GM19023 (cell line): ENCODE measurements around the gene CNTNAP5.

Source experiments
- ATAC-seq: cut with Tn5 transposase; IDR thresholded peaks from one replicate; pipeline ENCODE4 v1.9.1; 2021; ENCODE audit warnings: mild to moderate bottlenecking, moderate library complexity; ENCODE audit not compliant: unreplicated experiment

CNTNAP5 gene

DNA sequence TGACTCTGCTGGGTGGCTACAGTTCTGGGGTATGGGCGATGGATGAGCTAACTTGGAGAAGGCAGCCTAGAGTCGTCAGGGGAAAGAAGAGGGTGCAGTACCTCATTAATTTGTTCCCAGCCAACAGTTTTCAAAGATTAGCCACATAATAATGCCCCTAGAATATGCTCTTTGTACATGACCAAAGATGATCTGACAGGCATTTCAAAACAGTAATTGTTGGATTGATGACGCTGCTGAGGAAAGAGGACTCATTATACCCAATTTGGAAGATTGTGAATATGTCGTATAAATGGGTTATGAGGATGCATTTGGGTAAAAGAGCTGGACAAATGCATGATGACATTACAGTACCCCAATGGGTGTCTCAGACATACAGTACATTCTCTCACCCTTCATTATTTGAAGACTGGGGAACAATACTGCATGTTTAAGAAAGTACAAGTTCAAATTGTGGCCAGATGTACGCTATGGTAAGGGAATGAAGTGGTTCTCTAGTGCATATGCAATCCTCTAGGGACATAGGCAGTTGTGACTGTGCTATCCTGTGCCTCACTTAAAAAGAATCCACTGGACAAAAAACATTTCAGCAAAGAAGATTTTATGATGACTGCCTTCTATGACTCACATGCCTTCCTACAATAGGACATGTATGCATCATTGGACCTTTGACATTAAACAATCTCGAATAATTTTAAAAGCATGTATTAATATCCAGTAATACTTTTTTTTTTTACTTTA is 233.2 kb downstream of the CNTNAP5 start:
- no peak for ATAC-seq

DNA sequence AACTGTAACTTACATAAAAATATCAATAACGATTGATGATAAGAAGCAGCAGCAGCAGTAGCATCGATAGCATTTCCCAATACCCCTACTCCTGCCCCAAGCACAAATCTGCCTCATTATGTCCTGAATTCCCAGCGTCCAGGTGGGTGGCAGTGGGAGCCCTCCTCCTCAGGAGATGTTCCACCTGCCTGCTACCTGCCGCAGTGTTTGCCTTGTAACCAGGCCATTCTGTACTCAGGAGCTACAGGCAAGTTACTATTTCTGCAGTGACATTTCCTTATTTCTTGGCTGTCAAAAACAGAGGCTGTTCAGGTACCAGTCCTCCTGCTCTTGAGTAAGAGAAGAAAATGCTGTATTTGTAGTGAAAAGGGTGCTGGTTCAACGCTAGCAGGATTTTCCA is 236.4 kb downstream of the CNTNAP5 start:
- ATAC-seq: no peak

DNA sequence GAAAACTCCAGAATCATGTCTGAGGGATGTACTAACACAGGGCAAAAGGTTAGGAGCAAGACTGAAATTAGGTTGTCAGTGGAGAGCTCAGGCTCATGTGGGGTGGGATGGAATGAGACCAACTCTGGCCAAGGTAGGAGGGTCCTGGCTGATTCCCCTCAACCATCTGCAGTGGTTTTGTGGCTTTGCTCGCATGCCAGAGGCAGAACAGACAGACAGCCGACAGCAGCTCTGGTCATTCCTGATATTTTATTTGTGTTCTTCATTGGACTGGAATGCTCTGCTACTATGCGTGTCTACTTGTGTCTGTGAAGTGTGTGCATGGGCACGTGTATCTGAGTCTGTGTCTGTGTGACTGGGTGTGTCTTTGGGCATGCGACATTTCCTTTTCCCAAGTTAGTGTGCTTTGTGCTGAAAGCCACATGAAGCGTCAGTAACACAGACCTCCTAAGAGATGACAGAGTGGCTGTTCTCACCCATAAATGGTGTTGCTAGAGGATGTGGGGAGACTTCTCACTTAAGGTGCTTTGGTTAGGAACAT is 239.5 kb downstream of the CNTNAP5 start:
- no peak for ATAC-seq

DNA sequence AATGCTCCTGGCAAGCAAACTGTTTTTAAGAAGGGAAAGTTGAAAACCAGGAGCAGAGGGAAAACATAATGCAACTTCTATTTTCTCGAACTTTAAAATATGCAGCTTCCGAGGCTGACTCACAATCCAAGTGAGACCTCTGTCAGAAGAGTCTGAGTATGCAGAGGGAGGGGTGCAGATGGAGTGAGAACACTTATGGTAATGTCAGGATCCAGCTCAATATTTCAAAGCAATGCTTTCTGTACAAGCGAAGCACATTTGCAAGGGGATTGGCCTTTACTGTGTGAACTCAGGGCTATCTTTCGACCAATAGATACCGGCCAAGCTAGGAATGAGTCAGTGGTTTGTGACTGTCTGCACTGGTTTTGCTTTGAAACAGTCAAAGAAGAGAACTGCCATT is 242.7 kb downstream of the CNTNAP5 start:
- ATAC-seq: no peak

DNA sequence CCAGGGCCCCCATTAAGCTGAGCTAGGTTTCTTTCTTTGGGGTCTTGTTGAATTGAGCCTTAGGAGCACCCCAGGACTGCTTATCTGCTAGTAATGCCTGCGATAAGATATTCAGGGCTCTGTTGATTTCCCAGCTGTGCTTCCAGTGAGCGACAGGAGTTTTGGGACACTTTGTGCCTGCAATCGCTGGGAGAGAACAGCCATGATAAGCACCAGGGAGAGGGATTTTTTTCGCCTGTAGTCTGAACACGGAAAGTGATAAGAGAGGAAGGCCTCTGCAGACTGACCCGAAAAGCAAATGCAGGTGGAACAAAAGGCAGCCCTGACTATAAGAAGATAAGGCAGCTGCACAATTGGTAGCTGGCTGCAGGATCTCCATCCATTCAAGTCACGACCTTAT is 244.3 kb downstream of the CNTNAP5 start:
- ATAC-seq: no peak

DNA sequence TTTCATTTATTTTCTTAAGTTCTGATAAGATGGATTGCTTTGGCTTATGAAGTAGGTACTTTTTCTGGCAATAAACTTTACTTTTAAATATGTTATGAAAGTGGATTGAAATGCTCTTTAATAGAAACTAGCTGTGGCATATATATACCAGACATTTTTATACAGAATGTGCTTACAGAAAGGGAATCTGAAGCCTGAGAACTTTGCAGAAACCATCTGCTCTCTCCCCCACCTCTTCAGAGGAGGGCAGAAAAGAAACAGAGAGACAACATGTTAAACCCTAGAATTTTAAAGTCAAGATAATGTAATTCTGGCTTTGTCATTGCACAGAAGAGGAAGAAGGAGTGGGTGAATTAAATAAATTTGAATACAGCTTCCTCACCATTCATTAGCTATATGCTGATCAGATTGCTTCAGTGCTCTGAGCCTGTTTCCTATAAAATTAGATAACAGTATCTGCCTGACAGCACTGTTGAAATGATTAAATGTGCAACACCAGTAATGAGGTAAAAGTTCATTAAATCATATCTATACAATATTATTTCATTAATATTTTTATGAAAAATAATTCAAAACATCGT is 247.3 kb downstream of the CNTNAP5 start:
- ATAC-seq: no peak

DNA sequence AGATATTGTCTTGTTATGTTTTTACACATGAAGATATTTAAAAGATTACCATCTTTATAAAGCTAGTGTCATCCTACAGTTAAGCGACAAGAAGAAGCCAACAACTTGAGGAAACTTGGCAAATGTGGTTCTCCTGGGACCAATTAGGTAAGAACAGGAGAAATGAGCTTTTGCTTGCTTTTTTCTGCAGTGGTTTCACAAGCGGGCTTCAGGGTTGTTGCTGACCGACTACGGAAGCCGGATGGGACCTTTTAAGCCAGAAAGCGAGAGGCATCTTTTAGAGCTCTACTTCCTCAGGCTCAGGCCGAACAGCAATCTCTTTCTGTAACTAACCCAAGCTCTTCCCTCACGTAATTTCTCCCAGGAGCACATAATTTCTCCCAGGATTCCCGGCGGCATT is 256.5 kb downstream of the CNTNAP5 start:
- no peak for ATAC-seq

DNA sequence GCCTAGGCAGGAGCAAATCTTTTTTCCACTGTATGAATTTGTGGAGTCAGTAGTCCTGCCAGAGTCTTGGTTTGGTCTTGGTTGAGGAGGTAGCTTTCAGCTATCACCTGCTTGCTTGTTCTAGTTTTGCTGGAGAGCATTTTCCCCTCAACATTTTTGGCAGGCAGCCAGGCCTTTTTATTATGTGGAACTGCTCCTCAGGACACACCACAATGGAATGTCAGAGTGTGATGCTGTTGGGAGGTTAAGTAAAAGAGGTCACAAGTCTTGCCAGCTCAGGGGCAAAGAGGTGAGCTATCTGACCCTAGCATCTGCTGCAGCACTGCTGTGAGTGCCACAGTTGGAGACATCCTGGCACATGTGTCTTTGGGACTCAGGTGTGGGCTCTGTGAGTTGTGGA is 258.0 kb downstream of the CNTNAP5 start:
- ATAC-seq: no peak

DNA sequence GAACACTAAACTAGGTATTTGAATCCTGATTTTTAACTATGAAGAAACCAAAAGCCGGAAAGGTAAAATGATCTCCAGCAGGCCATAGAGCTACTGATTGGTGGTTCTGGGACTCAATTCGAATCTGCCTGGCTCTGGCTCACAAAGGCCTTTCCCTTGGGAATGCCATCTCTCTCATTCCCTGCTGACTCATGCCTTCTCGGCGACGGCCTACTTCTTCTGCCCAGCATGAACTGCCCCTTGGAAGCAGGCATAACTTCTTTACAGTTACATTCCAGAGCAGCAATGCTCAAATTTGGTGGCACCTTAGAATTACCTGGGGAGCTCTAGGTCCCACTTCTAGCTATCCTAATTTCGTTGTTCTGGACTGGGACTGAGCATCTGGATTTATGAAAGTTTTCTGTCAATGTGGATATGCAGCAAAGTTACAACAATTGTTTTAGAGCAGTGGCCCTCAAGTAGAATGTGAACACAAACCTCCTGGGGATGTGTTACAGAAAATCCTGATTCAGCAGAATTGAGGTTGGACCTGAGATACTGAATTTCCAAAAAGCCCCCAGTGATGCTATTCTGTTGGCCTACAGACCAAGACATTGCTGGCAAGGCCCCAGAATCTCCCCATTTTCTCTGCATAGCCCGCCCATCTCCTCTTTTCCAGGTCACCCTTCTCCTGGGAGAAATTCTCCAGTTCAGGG is 261.1 kb downstream of the CNTNAP5 start:
- no peak for ATAC-seq

DNA sequence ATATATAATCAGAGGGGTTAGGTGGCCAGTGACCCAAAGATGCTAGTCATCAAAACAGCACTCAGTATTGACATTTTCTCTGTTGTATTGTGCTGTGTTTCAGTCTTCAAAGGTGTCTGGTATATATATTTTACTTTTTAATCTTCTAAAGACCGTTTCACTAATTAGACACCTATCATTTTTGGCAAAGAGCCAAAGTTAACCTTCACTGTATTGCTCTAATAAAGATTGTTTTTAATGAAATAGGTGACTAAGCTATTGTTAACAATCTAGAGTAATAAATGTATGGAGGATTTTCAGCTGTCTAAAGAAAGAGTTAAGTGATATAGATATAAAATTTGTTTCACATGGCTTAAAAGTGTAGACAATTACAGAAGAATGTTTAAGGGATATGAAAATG is 264.0 kb downstream of the CNTNAP5 start:
- no peak for ATAC-seq

DNA sequence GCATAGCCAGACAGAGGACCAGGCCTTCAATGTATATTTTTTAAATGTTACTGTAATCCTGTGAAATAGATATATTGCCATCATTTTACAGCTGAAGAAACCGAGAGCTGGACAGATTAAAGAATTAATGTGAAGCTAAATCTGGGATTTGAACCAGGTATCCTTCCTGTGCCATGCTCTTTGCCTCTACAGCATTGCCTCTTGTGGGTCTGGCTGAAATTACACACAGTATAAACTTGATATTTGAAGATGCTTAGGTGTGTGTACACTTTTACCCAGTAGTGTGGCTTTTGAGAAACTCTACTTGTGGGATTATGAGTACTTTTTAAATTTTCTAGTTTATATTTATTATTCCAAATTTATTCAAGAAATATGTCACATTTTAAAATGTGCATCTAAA is 264.5 kb downstream of the CNTNAP5 start:
- ATAC-seq: no peak

DNA sequence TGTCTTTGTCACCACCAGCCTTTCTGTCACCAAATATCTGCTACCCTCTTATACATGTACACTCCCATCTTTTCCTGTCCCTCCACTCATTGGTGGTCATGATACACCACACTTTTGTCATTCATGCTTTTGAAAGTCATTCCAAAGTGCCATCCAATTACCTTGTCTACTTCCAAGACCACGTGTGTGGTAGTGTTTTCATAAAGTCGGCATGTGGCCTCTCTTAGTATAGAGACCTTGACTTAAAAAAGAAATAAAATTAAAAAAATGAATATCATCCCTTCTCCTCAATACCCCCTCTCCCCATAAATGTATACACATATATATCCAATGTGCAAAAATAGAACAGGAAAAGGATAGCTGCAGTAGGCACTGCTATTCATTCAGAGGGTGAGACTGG is 271.4 kb downstream of the CNTNAP5 start:
- no peak for ATAC-seq

DNA sequence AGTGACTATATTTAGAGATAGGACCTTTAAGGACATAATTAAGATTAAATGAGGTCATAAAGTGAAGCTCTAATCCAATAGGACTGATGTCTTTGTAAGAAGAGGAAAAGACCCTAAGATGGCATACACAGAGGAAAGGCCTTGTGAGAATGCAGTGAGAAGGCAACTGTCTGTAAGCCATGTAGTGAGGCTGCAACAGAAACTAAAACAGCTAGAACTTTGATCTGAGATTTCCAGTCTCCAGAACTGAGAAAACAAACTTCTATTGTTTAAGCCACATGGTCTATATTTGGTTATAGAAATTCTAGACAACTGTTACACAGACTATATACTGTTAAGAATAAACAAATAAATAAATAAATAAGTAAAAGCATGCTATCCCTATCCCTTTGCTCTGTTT is 276.8 kb downstream of the CNTNAP5 start:
- no peak for ATAC-seq

DNA sequence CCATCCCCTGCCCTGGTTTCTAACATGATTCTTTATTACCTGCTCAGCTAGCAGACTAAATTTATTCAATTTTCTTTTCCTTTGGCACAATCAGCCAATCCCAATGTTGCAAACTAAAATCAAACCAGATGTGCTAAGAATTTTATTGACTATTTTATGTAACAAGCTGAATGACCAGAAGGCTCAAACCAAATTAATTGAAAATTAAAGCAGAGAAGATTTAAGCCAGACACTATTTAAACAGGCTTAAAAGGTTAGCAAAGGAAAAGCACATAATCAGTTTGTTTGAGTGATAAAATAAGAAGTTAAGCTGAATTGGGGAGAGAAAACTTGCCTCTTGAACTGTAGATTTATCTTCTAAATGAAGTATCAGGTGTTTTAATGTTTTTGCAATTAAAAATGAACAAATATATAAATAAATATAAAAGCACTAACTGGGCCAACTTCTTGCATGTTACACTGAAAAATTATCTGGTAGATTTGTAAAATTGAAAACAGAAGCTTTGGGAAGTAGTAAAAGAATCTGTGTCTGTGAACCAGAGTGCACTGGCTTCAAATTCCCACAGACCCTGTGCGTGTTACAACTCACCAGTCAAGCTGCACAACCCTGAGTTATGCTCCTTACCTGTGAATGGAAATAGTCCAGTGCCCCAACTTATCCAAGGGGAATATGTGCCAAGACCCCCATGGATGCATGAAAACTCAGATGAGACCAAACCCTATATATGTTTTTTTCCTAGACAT is 283.4 kb downstream of the CNTNAP5 start:
- ATAC-seq: no peak

DNA sequence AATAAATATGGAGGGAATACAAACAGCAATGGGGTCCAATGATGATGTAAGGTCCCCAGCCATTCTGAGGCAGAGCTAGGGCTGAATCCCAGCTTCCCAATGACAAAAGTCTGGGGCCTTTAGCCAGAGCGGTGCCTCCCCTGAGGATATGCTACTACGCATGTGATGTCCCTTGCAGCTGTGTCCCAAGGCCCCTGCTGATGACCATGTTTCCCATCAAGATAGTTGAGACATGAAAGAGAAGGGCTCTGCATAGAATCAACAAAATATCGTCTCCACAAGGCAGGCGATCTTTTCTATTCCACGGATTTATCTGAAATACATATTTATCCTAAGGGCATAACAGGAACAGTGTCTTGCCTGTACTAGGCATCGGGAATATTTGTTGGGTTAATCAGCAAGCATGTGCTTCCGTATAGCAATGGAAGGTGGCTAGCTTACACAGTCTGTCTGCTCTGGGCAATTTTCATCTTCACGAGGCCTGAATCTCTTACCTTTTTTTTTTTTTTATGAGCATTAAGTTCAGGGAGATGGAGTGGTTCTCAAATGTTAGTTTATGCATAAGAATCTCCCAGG is 284.6 kb downstream of the CNTNAP5 start:
- no peak for ATAC-seq

DNA sequence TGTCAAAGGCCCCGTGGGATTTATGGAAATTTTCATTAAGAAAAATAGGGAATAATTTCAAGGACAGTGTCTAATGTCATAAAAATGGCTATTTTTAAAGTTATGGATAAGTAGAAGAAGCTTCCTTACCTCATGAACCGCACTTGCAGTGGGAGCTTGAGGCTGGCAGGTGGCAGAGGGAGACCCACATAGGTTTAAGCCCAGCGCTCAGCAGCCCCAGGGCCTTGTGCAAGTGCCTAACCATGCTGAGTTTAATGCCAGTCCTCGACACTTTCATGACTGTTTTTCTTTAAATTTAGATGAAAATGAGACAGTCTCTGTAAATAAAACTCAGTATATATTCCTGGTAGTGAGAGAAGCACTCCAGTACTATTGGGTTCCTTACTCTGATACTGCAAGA is 285.6 kb downstream of the CNTNAP5 start:
- no peak for ATAC-seq

DNA sequence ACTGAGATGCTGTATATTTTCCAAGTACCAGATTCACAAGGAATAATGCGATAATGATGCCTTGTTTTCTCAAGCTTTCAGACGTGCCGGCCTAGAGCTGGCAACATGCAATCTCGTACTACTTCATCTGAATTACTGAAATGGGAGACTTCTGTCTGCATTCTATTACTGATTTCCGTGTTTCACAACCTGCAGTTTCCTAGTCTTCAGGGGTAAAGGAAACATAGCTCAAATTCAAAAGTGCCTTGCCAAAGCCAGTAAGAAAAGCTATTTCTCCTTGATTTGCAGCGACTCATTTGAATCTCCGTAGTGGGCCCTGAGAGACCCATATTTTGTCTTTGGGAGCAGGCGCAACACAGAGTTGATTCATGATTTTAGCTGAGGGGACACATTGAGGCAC is 289.0 kb downstream of the CNTNAP5 start:
- ATAC-seq: no peak

DNA sequence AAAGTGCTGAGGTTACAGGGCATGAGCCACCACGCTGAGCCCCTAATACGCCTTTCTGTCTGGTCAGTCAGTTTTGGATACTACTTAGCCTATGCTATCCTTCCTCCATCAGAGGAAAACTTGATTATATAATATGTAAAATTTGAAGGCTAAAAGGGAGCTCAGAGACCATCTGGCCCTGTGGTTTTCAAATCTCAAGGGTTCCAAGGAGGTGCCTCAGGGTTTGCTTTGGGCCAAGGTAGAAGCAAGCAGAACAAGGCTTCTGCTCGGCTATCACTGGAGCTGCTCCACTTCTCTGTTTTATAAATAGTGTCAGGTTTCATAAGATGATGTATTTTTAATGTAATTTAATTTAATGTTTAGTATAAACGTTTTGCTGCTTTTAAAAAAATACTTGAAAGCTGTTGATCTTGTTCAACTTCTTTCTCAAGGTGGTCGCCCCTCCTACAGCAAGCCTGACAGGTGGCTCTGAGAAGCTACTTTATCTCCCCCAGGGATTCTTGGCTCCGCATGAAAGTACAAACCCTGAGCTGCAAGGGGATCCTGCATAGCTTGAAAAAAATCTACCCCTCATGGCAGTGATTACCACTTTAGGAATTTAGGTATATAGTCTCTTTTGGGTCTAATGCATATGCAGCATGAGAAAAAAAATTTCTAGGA is 290.3 kb downstream of the CNTNAP5 start:
- ATAC-seq: no peak

DNA sequence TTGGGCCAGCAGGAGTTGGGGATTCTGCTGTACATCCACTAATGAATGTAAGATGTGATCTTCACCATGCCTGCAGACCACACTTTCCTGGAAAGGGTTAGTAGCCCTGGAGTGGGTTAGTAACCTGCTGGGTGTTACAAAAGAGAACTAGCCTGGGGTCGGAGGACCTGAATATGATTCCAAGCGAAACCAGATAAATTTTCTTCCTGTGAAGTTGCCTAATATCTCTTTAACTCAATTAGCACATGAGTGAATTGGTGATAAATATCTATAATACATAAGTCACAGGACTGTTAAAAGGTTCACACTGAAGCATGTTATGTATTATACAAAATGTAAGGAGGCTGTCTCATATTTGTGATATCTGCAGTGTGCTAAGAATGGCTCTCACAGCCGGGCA is 291.0 kb downstream of the CNTNAP5 start:
- ATAC-seq: no peak

DNA sequence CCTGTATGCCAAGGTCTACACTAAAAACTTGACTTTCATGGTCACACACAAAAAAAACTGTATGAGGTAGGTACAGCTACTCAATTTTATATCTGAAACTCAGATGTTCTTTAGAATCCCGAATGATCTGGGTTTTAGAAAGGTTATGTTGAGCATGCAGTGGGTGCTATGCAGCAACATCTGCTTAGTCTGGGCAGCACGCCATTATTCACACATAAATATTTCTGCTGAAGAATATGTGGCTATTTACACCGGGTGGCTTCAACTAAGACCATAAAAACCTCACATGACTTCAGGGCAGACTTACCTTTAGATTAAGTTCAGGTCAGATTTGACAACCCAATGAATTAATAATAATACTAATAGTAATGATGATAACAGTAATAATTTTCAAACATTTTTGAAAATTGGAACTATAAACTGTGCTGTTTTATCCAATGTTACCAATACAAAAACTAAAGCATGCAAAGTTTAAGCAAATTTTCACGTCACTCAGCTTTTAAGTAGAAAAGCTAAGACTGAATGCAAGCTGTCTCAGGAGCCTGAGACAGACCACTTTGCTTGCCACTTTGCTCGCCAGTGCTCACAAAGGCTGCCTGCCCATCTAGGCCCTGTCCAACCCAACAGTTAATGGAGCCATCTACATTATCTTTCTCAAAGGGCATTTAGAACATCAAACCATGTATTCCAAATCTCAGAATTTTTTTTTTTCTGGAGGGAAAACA is 292.0 kb downstream of the CNTNAP5 start:
- ATAC-seq: no peak
